Hematopoietic multipotent progenitor cell treated with erythropoietin and hydrocortisone succinate and interleukin-3 and kit ligand, for 17 days (in vitro differentiated cells): ENCODE results near the gene RUNDC3A.

Source experiments
- DNase-seq: peaks from one replicate; pipeline ENCODE4 v3.0.0-alpha.2; 2015; ENCODE audit warnings: low spot score

The RUNDC3A gene

GRCh38 chr17:44308320-44308818 lies at the start of gene RUNDC3A:
TSS of gene RUNDC3A (plus strand) at chr17:44308601. CDS start at chr17:44308833, 232 bp downstream.
- peak; percentile 85 for DNase-seq

GRCh38 chr17:44258811-44259351 lies 49.5 kb upstream of the RUNDC3A start:
- DNase-seq: no peak

GRCh38 chr17:44260296-44260695 lies 48.1 kb upstream of the RUNDC3A start:
- DNase-seq: no peak

GRCh38 chr17:44262654-44263225 lies 45.7 kb upstream of the RUNDC3A start:
- DNase-seq: no peak

- peak; percentile 58 for DNase-seq
Measured at GRCh38 chr17:44263345-44263902, 45.0 kb upstream of the RUNDC3A start.

GRCh38 chr17:44266402-44267164 lies 41.8 kb upstream of the RUNDC3A start:
- DNase-seq: peak; percentile 97

- no peak for DNase-seq
Measured at GRCh38 chr17:44267165-44267455, 41.3 kb upstream of the RUNDC3A start.

- DNase-seq: peak; percentile 93
Measured at GRCh38 chr17:44267818-44268490, 40.4 kb upstream of the RUNDC3A start, which contains the start of gene SLC4A1. TSS of gene SLC4A1 (minus strand) at chr17:44268135. CDS start at chr17:44262866, 5,269 bp downstream.

- DNase-seq: peak; percentile 82
Measured at GRCh38 chr17:44268709-44269534, 39.5 kb upstream of the RUNDC3A start.

GRCh38 chr17:44269535-44270240 lies 38.7 kb upstream of the RUNDC3A start:
- DNase-seq: peak; percentile 91

- DNase-seq: peak; percentile 30
Measured at GRCh38 chr17:44272321-44272951, 36.0 kb upstream of the RUNDC3A start.

- DNase-seq: no peak
Measured at GRCh38 chr17:44272954-44273353, 35.4 kb upstream of the RUNDC3A start.

GRCh38 chr17:44273607-44274006 lies 34.8 kb upstream of the RUNDC3A start:
- DNase-seq: no peak

- DNase-seq: peak; percentile 69
Measured at GRCh38 chr17:44277976-44278375, 30.4 kb upstream of the RUNDC3A start.

- DNase-seq: no peak
Measured at GRCh38 chr17:44279346-44279665, 29.1 kb upstream of the RUNDC3A start.

GRCh38 chr17:44279666-44280391 lies 28.6 kb upstream of the RUNDC3A start:
- DNase-seq: peak; percentile 88

GRCh38 chr17:44280392-44280937 lies 27.9 kb upstream of the RUNDC3A start:
- DNase-seq: peak; percentile 67

GRCh38 chr17:44281570-44281969 lies 26.8 kb upstream of the RUNDC3A start:
- DNase-seq: peak; percentile 95

- DNase-seq: peak; percentile 82
Measured at GRCh38 chr17:44282264-44282663, 26.1 kb upstream of the RUNDC3A start.
